Effector CD4-positive, alpha-beta T cell (primary cell): ENCODE results near the gene CNKSR3.

Source experiments
- DNase-seq: peaks from one replicate; pipeline ENCODE4 v3.0.0-alpha.2; 2020

CNKSR3 gene

DNA sequence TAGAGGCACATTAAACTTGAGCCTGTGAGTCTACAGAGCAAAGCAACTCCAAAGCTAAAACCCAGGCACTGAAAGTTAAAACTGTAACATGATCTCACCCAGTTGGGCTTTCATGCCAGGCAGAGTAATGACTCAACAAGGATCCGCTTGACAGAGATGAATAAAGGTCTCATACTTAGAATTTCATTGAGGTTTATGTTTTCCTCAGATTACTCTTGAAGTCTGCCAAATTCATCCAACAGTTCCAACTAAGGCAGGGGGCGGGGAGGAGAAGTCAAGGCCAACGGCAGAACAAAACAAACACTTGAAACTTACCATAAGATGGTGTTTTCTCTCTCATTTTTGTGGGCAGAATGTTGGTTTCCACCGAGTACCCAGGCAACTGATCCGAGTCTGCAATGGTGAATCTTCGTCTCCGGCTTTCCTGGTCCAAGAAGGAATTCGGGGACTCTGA, 99.8 kb downstream of the CNKSR3 start:
- DNase-seq: no peak

DNA sequence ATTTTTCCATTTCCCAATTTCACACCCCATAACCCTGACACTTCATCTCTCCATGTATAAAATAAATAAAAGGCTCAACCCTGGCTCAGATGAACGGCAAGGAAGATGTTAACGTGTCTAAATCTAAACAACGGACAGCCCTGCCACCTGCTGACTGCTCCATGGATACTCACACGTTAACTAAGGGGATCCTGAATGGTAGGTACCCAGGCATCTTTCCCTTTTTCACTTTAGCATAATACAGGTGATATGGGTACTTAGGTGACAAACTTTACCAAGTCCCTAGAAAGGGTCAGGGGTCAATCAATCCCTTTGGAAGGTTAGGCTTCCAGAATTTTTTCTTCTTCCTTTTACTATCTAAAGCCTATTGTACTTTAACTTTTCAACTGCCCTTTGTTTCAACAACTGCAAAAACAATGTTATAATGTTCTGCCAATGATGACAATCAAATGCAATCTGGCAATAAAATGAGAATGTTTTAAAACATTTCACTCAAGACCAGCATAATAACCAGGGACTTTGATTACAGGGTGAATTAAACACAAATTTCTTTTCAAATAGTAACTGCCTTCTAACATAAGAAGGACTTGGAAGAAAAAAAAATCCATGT, 101.5 kb downstream of the CNKSR3 start:
- DNase-seq: no peak

GRCh38 chr6:154407440-154407839, 103.0 kb downstream of the CNKSR3 start:
- no peak for DNase-seq

GRCh38 chr6:154406869-154407268, 103.6 kb downstream of the CNKSR3 start:
- DNase-seq: no peak

DNA sequence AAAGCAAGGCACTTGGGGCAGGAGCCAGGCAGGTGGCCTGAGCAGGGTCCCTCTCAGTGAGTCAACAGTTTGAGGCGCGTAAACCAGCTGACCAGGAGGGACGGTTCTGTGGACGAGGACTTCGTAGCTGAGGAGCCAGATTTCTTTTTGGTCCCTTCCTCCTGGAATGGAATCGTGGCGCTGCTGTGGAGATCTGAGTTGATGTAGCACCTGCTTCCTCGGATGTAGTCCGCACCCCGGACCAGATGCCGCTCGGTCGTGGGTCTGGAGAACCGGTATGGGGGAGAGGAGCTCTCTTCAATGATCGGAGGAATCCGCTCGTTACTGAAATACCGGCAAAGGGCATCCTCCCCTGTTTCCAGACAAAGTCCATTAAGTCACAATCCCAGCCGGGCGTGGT, 104.2 kb downstream of the CNKSR3 start:
- DNase-seq: no peak

DNA sequence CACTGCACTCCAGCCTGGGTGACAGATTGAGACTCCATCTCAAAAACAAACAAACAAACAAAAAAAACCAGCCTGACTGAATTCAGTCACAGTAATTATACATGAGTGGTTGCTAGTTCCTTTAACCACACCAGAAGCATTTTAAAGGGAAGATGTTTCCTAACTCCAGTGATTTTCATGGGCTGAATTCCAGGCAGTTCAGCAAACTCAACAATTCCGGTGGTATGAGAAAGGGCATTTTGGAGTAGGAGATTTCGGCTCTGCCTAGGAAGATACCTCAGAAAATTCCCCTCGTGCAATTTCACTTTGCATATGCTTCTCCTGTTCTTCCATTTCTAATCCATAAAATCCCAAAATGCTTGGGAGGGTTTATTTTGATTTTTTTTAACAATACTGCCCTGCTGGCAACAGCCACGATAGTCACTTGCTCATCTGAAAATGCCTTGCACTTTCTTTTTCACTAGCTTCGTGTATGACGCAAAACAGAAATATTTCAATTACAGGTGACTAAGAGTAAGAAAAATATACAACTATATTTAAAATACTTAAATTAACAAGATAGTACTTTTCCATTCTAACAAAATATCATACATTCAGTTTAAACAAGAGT, 105.6 kb downstream of the CNKSR3 start:
- DNase-seq: no peak

- DNase-seq: no peak
Measured at GRCh38 chr6:154403788-154404187, 106.7 kb downstream of the CNKSR3 start.

DNA sequence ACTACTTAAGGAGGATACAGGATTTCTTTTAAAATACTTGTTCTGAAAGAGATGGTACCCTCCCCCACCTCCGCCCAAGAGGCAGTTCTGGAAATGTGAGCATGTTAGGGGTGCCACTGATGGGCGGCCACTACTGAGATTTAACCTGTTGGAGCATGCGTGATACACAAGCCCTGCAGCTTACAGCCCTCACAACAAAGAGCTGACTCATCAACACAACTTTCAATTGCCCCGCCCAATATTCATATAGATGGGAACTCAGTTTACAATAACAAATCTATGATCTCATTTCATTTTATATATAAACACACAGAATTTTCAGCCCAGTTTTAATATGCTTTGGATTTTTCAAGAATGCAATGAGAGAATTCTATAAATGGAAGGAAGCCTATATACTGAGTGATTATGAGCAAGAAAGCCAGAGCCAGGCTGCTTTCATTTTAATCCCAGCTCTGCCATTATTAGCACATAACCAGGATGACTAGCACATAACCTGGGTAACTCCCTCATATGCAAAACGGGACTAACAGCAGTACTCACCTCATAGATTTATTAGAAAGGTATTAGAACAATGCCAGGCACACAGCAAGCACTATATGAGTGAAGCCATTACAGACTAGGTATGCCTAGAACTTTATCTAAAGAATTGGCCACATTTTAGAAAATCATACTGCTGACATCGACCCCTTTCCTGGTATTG, 108.3 kb downstream of the CNKSR3 start:
- DNase-seq: no peak

DNA sequence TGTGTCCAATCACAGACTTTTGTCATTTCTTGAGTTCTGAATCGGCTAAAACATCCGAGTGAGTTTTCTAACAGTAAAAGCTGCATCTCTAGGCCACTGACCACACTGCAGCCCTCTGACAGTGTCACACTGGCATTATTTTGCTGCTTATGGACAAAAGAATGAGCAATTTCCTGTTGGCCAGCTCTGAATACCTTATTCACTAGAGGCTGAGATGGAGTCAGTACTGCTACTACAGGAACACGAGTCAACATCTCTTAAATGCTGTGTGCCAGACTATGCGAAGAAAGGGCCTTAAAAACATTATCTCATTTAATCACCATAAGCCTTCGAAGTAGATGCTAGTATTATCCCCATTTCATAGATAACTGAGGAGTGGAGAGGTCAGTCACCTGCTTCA, 111.4 kb downstream of the CNKSR3 start:
- no peak for DNase-seq

DNA sequence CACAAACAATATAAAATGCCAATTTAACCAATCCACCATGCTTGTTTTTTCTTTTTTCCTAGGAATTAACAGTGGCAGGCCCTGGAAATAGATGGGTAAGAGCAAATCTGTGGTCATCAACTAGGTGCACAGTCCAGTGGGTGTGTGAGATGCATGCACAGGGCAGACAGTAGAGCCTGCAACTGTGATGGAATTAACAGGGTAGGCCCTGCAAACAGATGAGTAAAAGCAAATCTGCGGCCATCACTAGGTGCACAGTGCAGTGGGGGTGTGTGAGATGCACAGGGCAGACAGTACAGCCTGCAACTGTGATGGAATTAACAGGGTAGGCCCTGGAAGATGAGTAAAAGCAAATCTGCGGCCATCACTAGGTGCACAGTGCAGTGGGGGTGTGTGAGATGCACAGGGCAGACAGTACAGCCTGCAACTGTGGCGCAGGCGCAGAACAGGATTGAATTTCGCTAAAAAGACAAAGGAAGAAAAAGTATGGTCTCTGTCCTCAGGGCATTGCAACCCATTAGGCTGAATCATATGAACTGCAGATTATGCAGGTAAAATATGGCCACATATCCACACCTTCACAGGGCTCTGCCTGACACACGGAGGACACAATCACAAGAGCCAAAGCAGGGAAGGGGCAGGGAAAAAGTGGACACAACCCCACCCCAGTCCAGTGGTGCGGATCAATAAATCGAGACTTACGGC, 112.8 kb downstream of the CNKSR3 start:
- DNase-seq: no peak

GRCh38 chr6:154395878-154396277, 114.6 kb downstream of the CNKSR3 start:
- DNase-seq: no peak

DNA sequence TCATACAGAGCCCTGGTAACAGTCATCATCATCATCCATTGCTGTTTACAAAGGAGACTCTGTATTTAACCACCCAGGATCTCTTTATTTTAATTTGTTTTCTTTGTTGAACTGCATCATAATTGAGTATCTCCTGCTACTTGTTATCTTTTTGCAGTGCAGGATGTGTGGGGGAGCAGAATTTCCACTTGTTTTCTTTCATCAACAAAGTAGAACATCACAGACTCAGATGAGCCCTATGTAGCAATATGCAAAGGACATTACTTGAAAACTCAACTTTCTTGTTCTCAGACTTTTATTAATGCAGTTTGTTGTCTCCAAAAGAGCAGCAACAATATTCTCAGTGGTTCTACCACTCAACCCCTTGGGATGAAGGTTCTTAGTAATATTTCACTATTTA, 115.2 kb downstream of the CNKSR3 start:
- no peak for DNase-seq

DNA sequence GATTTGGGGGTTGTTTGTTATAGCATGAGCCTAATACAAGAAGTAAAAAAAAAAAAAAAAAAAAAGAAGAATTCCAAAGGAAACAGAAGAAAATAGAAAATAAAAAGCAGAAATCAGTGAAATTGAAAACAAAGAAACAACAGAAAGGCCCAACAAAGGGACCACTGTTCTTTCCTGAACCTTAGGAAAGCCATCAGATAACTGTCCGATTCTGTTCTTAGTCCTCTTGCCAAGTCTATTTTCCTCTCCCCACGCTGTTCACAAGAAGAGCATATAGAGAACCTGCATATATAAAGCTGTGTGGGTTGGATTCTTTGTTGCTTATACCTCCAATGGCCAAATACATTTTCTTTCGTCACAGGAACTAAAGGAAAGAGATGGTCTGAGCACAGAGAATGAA, 115.9 kb downstream of the CNKSR3 start:
- no peak for DNase-seq

GRCh38 chr6:154390034-154390433, 120.5 kb downstream of the CNKSR3 start:
- DNase-seq: no peak

GRCh38 chr6:154388803-154389202, 121.7 kb downstream of the CNKSR3 start:
- no peak for DNase-seq

- DNase-seq: no peak
Measured at GRCh38 chr6:154386848-154387717, 123.4 kb downstream of the CNKSR3 start.

DNA sequence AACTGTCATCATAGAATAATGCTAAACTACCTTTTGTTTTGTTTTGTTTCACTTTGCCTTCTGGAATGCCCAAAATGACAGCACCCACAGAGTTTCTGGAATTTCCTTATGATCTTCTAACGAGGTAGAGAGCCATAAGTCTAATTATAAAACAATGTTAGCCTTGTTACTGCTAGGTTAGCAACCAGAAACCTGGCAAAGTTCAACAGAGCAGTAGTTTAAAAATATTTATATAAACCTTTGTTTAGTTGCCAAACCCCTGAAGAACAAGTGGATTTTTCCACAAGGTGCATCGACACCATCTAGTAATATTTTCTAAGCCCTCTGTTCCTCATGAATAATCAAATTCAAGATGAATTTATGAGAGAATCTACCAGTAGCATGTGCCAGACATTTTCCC, 126.3 kb downstream of the CNKSR3 start:
- no peak for DNase-seq

DNA sequence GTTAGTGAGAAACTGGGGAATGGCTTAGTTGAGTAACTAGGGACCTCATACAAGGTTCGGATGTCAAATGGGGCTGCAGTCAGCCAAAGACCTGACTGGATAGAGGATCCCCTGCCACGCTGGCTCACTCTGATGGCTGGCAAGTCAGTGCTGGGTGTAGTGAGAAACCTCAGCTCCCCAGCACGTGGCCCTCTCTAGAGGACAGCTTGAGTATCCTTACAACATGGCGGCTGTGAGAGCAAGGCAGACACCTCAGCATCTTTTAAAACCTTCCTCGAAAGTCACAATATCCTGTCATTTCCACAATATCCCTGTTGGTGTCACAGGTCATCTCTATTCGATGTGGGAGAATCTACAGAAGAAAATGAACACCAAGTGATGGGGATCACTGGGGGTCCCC, 127.2 kb downstream of the CNKSR3 start:
- DNase-seq: no peak

- DNase-seq: no peak
Measured at GRCh38 chr6:154382740-154383139, 127.7 kb downstream of the CNKSR3 start.

DNA sequence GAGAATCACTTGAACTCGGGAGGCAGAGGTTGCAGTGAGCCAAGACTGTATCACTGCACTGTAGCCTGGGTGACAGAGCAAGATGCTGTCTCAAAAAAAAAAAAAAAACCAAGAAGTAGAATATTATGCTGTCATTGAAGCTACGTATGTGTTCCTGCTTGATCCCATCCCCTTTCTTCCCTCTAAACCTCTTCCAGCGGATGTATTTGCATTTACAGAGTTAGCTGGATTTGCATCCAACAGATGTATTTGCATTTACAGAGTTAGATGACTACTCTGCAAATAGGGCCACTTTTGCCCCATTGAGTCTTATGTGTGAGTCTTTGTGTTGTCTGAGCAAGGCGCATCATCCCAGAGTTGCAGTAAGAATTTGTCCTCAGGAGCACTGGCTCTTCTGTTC, 128.9 kb downstream of the CNKSR3 start:
- DNase-seq: no peak

DNA sequence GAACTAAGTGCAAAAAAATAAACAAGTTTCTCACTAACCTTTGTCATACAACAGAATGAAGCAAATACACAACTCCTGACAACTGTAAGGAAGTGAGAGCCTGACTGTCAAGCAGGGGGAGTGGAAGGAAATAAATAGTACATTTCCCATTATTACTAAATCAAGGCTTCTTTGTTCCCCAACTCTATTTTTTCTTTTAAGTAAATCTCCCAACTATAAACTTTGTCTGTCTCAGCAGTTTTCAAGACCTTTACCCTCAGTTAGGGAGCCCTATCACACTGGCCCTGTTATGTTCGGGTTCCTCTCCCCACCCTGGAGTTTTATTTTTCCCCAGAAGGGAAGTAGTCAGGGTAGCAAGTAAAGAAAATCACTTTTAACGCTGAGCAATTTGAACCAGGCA, 129.7 kb downstream of the CNKSR3 start:
- no peak for DNase-seq

DNA sequence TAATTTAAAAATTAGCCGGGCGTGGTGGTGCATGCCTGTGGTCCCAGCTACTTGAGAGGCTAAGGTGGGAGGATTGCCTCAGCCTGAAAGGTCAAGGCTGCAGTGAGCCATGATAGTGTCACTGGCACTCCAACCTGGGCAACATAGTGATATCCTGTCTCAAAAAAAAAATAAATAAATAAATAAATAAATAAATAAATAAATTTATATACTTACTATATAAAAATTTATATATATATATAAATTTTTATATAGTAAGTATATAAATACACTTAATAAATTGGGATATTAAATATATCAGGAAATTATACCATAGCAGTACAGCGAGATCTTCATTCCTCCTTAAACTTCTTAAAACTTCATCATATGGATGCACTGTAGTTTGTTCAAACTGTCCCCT, 130.9 kb downstream of the CNKSR3 start:
- DNase-seq: no peak

- no peak for DNase-seq
Measured at GRCh38 chr6:154378518-154378917, 132.0 kb downstream of the CNKSR3 start.
